ENCODE measurements around the gene RPS21. TPM values are rescaled to one million over a fixed set of nuclear protein-coding genes. Genes with fewer than 3 reads are reported as not detected.

RPS21 gene
- total and polyA plus RNA-seq, 2 of the 13 experiments (the other 11 are each of a cell fraction or from before 2014, with no cell fraction given) = 2,647 to 11,063 TPM

GRCh38 chr20:62381842-62382241, 5.1 kb upstream of the RPS21 start (continued):
- TF ChIP-seq FOXO1 (CRISPR knock-in tag; IDR thresholded peaks at IDR 0.05) = no peak
- TF ChIP-seq ZNF839 (CRISPR knock-in tag; IDR thresholded peaks at IDR 0.05; ENCODE audit: borderline replicate concordance) = no peak
- TF ChIP-seq ZBTB14 (CRISPR knock-in tag; IDR thresholded peaks at IDR 0.05) = no peak
- TF ChIP-seq, protein P1, sequence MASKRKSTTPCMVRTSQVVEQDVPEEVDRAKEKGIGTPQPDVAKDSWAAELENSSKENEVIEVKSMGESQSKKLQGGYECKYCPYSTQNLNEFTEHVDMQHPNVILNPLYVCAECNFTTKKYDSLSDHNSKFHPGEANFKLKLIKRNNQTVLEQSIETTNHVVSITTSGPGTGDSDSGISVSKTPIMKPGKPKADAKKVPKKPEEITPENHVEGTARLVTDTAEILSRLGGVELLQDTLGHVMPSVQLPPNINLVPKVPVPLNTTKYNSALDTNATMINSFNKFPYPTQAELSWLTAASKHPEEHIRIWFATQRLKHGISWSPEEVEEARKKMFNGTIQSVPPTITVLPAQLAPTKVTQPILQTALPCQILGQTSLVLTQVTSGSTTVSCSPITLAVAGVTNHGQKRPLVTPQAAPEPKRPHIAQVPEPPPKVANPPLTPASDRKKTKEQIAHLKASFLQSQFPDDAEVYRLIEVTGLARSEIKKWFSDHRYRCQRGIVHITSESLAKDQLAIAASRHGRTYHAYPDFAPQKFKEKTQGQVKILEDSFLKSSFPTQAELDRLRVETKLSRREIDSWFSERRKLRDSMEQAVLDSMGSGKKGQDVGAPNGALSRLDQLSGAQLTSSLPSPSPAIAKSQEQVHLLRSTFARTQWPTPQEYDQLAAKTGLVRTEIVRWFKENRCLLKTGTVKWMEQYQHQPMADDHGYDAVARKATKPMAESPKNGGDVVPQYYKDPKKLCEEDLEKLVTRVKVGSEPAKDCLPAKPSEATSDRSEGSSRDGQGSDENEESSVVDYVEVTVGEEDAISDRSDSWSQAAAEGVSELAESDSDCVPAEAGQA (IDR thresholded peaks at IDR 0.05; ENCODE audit: low read depth) = no peak
- TF ChIP-seq, protein P1 (CRISPR knock-in tag; IDR thresholded peaks at IDR 0.05; ENCODE audit: borderline replicate concordance) = no peak
- TF ChIP-seq GPN1 (CRISPR knock-in tag; IDR thresholded peaks at IDR 0.05; ENCODE audit: borderline replicate concordance) = no peak

All from HepG2 (cell line).